Esophagus squamous epithelium (tissue), 5 donors: ENCODE measurements around the gene SFMBT2. TPM values are rescaled to one million over a fixed set of nuclear protein-coding genes. Genes with fewer than 3 reads are reported as not detected.

Experiments used
- DNase-seq: peaks from one replicate; lab custom pipeline; 2025; lab: John Stamatoyannopoulos, UW
- H3K27ac ChIP-seq, 4 donors: fragments of 200-600 bp; sonication (generic); one replicate each; pipeline ENCODE4 v1.5.1; 2016 to 2019; ENCODE audit warnings: mild to moderate bottlenecking in 1 of 4
- H3K27me3 ChIP-seq, 4 donors: fragments of 200-600 bp; sonication (generic); 1 replicate in 3 of 4; 2 replicates in 1 of 4; pipeline versions ENCODE4 v1.5.1 to v1.6.0; 2017 to 2021; ENCODE audit warnings: antibody characterized with exemption in 1 of 4
- H3K36me3 ChIP-seq, 3 donors: fragments of 200-600 bp; sonication (generic); one replicate each; pipeline ENCODE4 v1.5.1; 2016 to 2019
- H3K4me1 ChIP-seq, 3 donors: fragments of 200-600 bp; sonication (generic); one replicate each; pipeline ENCODE4 v1.5.1; 2017 to 2019
- H3K4me3 ChIP-seq, 4 donors: fragments of 200-600 bp; sonication (generic); 1 replicate in 3 of 4; 2 replicates in 1 of 4; pipeline ENCODE4 v1.5.1; 2016 to 2019; ENCODE audit warnings: mild to moderate bottlenecking in 2 of 4, moderate library complexity in 1 of 4
- H3K9me3 ChIP-seq, 3 donors: fragments of 200-600 bp; sonication (generic); one replicate each; pipeline ENCODE4 v1.5.1; 2016 to 2019
- CTCF ChIP-seq, 6 experiments: fragments of 450-650 bp in 4 of 6; fragments of 200-600 bp in 2 of 6; sonication (generic) in 2 of 6; IDR thresholded peaks; one replicate each; pipeline ENCODE4 v1.5.1; 2016 to 2019; ENCODE audit warnings: antibody characterized with exemption in 6 of 6, mild to moderate bottlenecking in 4 of 6, moderate library complexity in 4 of 6
- POLR2A ChIP-seq, 4 donors: fragments of 450-650 bp; IDR thresholded peaks; one replicate each; pipeline ENCODE4 v1.6.1; 2017; ENCODE audit warnings: antibody characterized with exemption in 4 of 4, mild to moderate bottlenecking in 4 of 4, moderate library complexity in 3 of 4
- WGBS, 2 donors: methylation state at CpG; one replicate each; pipeline ENCODE4 v1.1.5; 2018; 5-methylcytosine and 5-hydroxymethylcytosine counted together
- intact Hi-C: fragments of 100-400 bp; cut with DNase I; formaldehyde crosslinking; loops from one replicate; pipeline ENCODE4 v1.15.0; 2022
- total RNA-seq, 4 donors: library from RNA; depleted of rRNA; stranded (reverse); fragments of >200 nt; gene quantifications; one replicate each; pipeline ENCODE4 v1.1.0, GENCODE V29; 2016
- donor health status: DM: yes; HTN: yes; CAD: no.

SFMBT2 gene
- total RNA-seq, 4 donors from 2014 or later = 0.72 to 5.0 (median 1.4) TPM

DNA sequence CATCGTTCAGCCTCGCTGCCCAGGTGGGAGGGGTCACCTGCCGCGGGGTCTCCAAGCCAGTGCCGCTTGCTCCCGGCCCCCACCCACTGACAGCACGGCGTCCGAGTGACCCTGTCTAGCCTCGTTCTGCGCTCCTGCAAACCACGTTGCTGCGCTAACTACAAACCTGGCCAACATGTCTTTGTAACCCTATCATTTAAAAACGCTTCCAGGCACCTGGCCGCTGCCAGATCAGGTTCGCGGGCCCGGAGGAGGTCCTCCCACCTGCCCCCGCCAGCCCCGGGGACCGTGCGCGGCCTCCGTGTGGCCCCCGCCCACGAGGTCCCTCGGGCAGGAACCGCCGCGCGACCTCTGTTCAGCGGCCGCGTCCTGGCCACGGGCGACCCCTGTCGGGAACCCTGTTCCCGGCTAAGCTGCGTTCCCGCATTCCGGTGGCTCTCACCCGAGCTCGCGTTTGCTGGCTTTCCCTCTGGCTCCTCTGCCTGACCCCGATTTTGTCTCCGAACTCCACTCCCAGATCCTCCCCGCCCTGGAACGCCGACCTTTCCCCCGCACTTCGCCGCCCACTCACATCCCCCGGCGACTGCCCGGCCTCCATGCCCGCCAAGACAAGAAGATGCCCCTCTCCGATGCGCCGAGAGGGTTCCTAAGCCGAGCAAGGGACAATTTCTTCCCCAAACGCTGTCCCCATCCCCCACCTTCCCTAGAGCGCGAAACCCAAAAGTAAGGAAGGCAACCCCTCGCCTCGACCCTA, 2.4 kb downstream of the SFMBT2 start:
- Histone ChIP-seq H3K4me3 (peak overlapping the region; percentile 53 to 72 (median 64)), H3K36me3 (no peaks in the 10 kb centered on the region), H3K9me3 (no peaks in the 10 kb centered on the region), H3K27ac (peak overlapping the region; percentile 56 to 83 (median 74)), H3K27me3 (peaks cover 8 to 69% (median 12%) of the 10 kb centered on the region in 4 donors), H3K4me1 (peaks cover 28 to 67% (median 37%) of the 10 kb centered on the region in 3 donors)
- 1 to 3% methylated on average over 26 to 46 of the region's 65 CpGs for WGBS, 2 donors
- intact Hi-C loops = loop anchor here (5.0 kb wide), 1 partner anchor 146 kb away; no protein-coding TSS in a partner anchor
- DNase-seq = no peak
- TF ChIP-seq POLR2A (IDR thresholded peaks at IDR 0.05) (no peak), CTCF (IDR thresholded peaks at IDR 0.05) (peak in 5 of 6 experiments; percentile 19 to 57 (median 52))

GRCh38 chr10:7407368-7408290, 3.2 kb downstream of the SFMBT2 start:
- TF ChIP-seq CTCF (IDR thresholded peaks at IDR 0.05) = no peak
- TF ChIP-seq POLR2A (IDR thresholded peaks at IDR 0.05) = no peak
- Histone ChIP-seq H3K4me3 (peak overlapping the region; percentile 53 to 72 (median 64)), H3K36me3 (no peaks in the 10 kb centered on the region), H3K27ac (peak overlapping the region; percentile 56 to 83 (median 74)), H3K4me1 (peaks cover 23 to 61% (median 32%) of the 10 kb centered on the region in 3 donors), H3K9me3 (no peaks in the 10 kb centered on the region), H3K27me3 (peaks cover 7 to 60% (median 10%) of the 10 kb centered on the region in 4 donors)
- WGBS, 2 donors = 39 to 43% methylated on average over 28 to 32 of the region's 77 CpGs
- intact Hi-C loops = loop anchor here (5.0 kb wide), 1 partner anchor 145 kb away; no protein-coding TSS in a partner anchor
- no peak for DNase-seq

- 73 to 80% methylated on average over 4 to 6 of the region's 14 CpGs for WGBS, 2 donors
- intact Hi-C loops = loop anchor here (5.0 kb wide), 1 partner anchor 145 kb away; no protein-coding TSS in a partner anchor
- peaks cover 15 to 53% (median 24%) of the 10 kb centered on the region in 3 donors for H3K4me1 ChIP-seq
Measured at GRCh38 chr10:7406712-7407333, 4.0 kb downstream of the SFMBT2 start.

GRCh38 chr10:7405637-7406036, 5.2 kb downstream of the SFMBT2 start:
- Histone ChIP-seq H3K9me3 (no peaks in the 10 kb centered on the region), H3K36me3 (no peaks in the 10 kb centered on the region), H3K27me3 (peaks cover 0 to 40% (median 0%) of the 10 kb centered on the region in 4 donors), H3K4me1 (peaks cover 8 to 41% (median 16%) of the 10 kb centered on the region in 3 donors), H3K27ac (peak overlapping the region in 2 of 4 donors; percentile 23 to 83), H3K4me3 (no peak overlapping the region)
- 45 to 63% methylated on average over 2 to 4 of the region's 4 CpGs for WGBS, 2 donors
- intact Hi-C loops = loop anchor here (5.0 kb wide), 1 partner anchor 143 kb away; no protein-coding TSS in a partner anchor
- TF ChIP-seq POLR2A (IDR thresholded peaks at IDR 0.05) (no peak), CTCF (IDR thresholded peaks at IDR 0.05) (no peak)
- DNase-seq = no peak

More at GRCh38 chr10:7406712-7407333, 4.0 kb downstream of the SFMBT2 start:
- TF ChIP-seq POLR2A (IDR thresholded peaks at IDR 0.05) (no peak), CTCF (IDR thresholded peaks at IDR 0.05) (no peak)
- peaks cover 0 to 52% (median 6%) of the 10 kb centered on the region in 4 donors for H3K27me3 ChIP-seq
- no peaks in the 10 kb centered on the region for H3K9me3 ChIP-seq
- H3K27ac ChIP-seq = peak overlapping the region; percentile 56 to 83 (median 74)
- H3K4me3 ChIP-seq = peak overlapping the region in 3 of 4 donors; percentile 62 to 72 (median 65)
- DNase-seq = no peak
- H3K36me3 ChIP-seq = no peaks in the 10 kb centered on the region
